Neural cell (in vitro differentiated cells): ENCODE measurements around the gene PITX1. TPM values are rescaled to one million over a fixed set of nuclear protein-coding genes. Genes with fewer than 3 reads are reported as not detected.

Experiments used
- H2AFZ ChIP-seq: fragments of 200-600, 300-800 bp; sonication (generic), shearing (Covaris generic); 2 replicates; pipeline ENCODE4 v1.6.0; 2014; ENCODE audit warnings: low read depth, mild to moderate bottlenecking, antibody characterized with exemption, low read length, moderate library complexity
- H3F3A ChIP-seq: fragments of 200-600 bp; shearing (Covaris generic); 2 replicates; pipeline ENCODE4 v1.6.1; 2016; ENCODE audit warnings: mild to moderate bottlenecking, moderate library complexity, mixed read lengths, antibody characterized with exemption, low read length; ENCODE audit not compliant: insufficient read depth, poor library complexity, severe bottlenecking
- H3K27ac ChIP-seq: fragments of 200-600, 300-800 bp; sonication (generic), shearing (Covaris generic); 2 replicates; pipeline ENCODE4 v1.5.1; 2014; ENCODE audit warnings: mild to moderate bottlenecking, low read length, moderate library complexity
- H3K27me3 ChIP-seq: fragments of 300-800, 200-600 bp; sonication (generic), shearing (Covaris generic); 2 replicates; pipeline ENCODE4 v1.6.0; 2014; ENCODE audit warnings: mild to moderate bottlenecking, low read depth, low read length, moderate library complexity; ENCODE audit not compliant: insufficient read depth
- H3K36me3 ChIP-seq: fragments of 300-800, 200-600 bp; sonication (generic), shearing (Covaris generic); 2 replicates; pipeline ENCODE4 v1.5.1; 2014; ENCODE audit warnings: mild to moderate bottlenecking, antibody characterized with exemption, low read length, moderate library complexity; ENCODE audit not compliant: insufficient read depth
- H3K4me2 ChIP-seq: fragments of 300-800, 200-600 bp; sonication (generic), shearing (Covaris generic); 2 replicates; pipeline ENCODE4 v1.6.0; 2014; ENCODE audit warnings: mild to moderate bottlenecking, low read length
- H3K4me3 ChIP-seq: fragments of 300-800, 200-600 bp; sonication (generic), shearing (Covaris generic); 2 replicates; pipeline ENCODE4 v1.5.1; 2014; ENCODE audit warnings: mild to moderate bottlenecking, low read length, moderate library complexity
- H3K79me2 ChIP-seq: fragments of 200-600 bp; shearing (Covaris generic); replicated peaks from 2 replicates; pipeline ENCODE4 v1.6.0; 2014; ENCODE audit warnings: mild to moderate bottlenecking, low read length, moderate library complexity; ENCODE audit not compliant: insufficient read depth
- H3K9ac ChIP-seq: fragments of 300-800, 200-600 bp; sonication (generic), shearing (Covaris generic); 2 replicates; pipeline ENCODE4 v1.6.1; 2016; ENCODE audit warnings: mild to moderate bottlenecking, low read length, mixed read lengths
- H3K9me2 ChIP-seq: fragments of 200-600 bp; shearing (Covaris generic); 2 replicates; pipeline ENCODE4 v1.6.1; 2016; ENCODE audit warnings: mild to moderate bottlenecking, low read length, mixed read lengths; ENCODE audit not compliant: insufficient read depth
- H3K9me3 ChIP-seq: fragments of 200-600, 300-800 bp; sonication (generic), shearing (Covaris generic); 2 replicates; pipeline ENCODE4 v1.6.1; 2016; ENCODE audit warnings: mild to moderate bottlenecking, mixed run types, low read length, moderate library complexity, mixed read lengths
- H4K20me1 ChIP-seq: fragments of 200-600 bp; shearing (Covaris generic); 2 replicates; pipeline ENCODE4 v1.6.1; 2016; ENCODE audit warnings: mild to moderate bottlenecking, mixed run types; ENCODE audit not compliant: insufficient read depth
- CTCF ChIP-seq: fragments of 450-650 bp; IDR thresholded peaks from 2 replicates; pipeline ENCODE4 v1.5.1; 2014; ENCODE audit warnings: antibody characterized with exemption, mild to moderate bottlenecking, moderate library complexity; ENCODE audit not compliant: poor library complexity, severe bottlenecking
- EP300 ChIP-seq: fragments of 450-650 bp; conservative IDR thresholded peaks from 2 replicates; pipeline ENCODE4 v1.6.1; 2014; ENCODE audit warnings: antibody characterized with exemption, mild to moderate bottlenecking, moderate library complexity; ENCODE audit not compliant: poor library complexity, severe bottlenecking
- EZH2 ChIP-seq: fragments of 200-600, 300-800 bp; shearing (Covaris generic), sonication (generic); IDR thresholded peaks from 2 replicates; pipeline ENCODE4 v1.6.1; 2014; ENCODE audit warnings: antibody characterized with exemption, low read length, borderline replicate concordance, mild to moderate bottlenecking; ENCODE audit not compliant: insufficient read depth, poor library complexity, severe bottlenecking
- MXI1 ChIP-seq: fragments of 450-650 bp; conservative IDR thresholded peaks from 2 replicates; pipeline ENCODE4 v1.6.1; 2014; ENCODE audit warnings: antibody characterized with exemption, mild to moderate bottlenecking; ENCODE audit not compliant: poor library complexity, severe bottlenecking
- POLR2AphosphoS5 ChIP-seq: IDR thresholded peaks from 2 replicates; pipeline ENCODE4 v1.6.1; 2012
- RAD21 ChIP-seq: fragments of 450-650 bp; conservative IDR thresholded peaks from 2 replicates; pipeline ENCODE4 v1.6.1; 2014; ENCODE audit warnings: antibody characterized with exemption, mild to moderate bottlenecking, moderate library complexity
- SMC3 ChIP-seq: fragments of 450-650 bp; conservative IDR thresholded peaks from 2 replicates; pipeline ENCODE4 v1.6.1; 2014; ENCODE audit warnings: antibody characterized with exemption, mild to moderate bottlenecking, moderate library complexity; ENCODE audit not compliant: poor library complexity
- TAF1 ChIP-seq: IDR thresholded peaks from 2 replicates; pipeline ENCODE4 v1.6.1; 2012; ENCODE audit warnings: low read depth
- polyA plus RNA-seq: library from polyadenylated mRNA; depleted of rRNA; stranded (reverse); fragments of >200 nt; gene quantifications from 2 replicates; pipeline ENCODE4 v1.2.3, GENCODE V29; 2014
- TF ChIP-seq, protein P1 (sequence below): IDR thresholded peaks from 2 replicates; pipeline ENCODE4 v1.6.1; 2012; ENCODE audit warnings: borderline replicate concordance

The PITX1 gene
- polyA plus RNA-seq, 1 donor from 2014 or later, result not detected

- H3K9me2 ChIP-seq, result no peaks in the 10 kb centered on the region
- TF ChIP-seq EZH2, result no peak
- TF ChIP-seq TAF1, result no peak
- TF ChIP-seq CTCF, result no peak
- TF ChIP-seq POLR2AphosphoS5, result no peak
- TF ChIP-seq, protein P1, sequence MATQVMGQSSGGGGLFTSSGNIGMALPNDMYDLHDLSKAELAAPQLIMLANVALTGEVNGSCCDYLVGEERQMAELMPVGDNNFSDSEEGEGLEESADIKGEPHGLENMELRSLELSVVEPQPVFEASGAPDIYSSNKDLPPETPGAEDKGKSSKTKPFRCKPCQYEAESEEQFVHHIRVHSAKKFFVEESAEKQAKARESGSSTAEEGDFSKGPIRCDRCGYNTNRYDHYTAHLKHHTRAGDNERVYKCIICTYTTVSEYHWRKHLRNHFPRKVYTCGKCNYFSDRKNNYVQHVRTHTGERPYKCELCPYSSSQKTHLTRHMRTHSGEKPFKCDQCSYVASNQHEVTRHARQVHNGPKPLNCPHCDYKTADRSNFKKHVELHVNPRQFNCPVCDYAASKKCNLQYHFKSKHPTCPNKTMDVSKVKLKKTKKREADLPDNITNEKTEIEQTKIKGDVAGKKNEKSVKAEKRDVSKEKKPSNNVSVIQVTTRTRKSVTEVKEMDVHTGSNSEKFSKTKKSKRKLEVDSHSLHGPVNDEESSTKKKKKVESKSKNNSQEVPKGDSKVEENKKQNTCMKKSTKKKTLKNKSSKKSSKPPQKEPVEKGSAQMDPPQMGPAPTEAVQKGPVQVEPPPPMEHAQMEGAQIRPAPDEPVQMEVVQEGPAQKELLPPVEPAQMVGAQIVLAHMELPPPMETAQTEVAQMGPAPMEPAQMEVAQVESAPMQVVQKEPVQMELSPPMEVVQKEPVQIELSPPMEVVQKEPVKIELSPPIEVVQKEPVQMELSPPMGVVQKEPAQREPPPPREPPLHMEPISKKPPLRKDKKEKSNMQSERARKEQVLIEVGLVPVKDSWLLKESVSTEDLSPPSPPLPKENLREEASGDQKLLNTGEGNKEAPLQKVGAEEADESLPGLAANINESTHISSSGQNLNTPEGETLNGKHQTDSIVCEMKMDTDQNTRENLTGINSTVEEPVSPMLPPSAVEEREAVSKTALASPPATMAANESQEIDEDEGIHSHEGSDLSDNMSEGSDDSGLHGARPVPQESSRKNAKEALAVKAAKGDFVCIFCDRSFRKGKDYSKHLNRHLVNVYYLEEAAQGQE, result no peak
- TF ChIP-seq RAD21, result no peak
- no peak for TF ChIP-seq SMC3
- no peak for TF ChIP-seq EP300
- TF ChIP-seq MXI1, result no peak
- no peak overlapping the region for H2AFZ ChIP-seq
- no peak overlapping the region for H3K4me2 ChIP-seq
- no peaks in the 10 kb centered on the region for H4K20me1 ChIP-seq
- peaks cover 90% of the 10 kb centered on the region for H3K27me3 ChIP-seq
- no peak overlapping the region for H3K4me3 ChIP-seq
- H3K9me3 ChIP-seq, result no peaks in the 10 kb centered on the region
- H3K9ac ChIP-seq, result no peak overlapping the region
- no peaks in the 10 kb centered on the region for H3F3A ChIP-seq
- H3K36me3 ChIP-seq, result no peaks in the 10 kb centered on the region
- H3K79me2 ChIP-seq, result no peaks in the 10 kb centered on the region
- no peak overlapping the region for H3K27ac ChIP-seq
Observed at GRCh38 chr5:135041726-135042125, 7.7 kb upstream of the PITX1 start.

GRCh38 chr5:135041145-135041587 is 7.1 kb upstream of the PITX1 start:
- Histone ChIP-seq H3K27ac (no peak overlapping the region), H4K20me1 (no peaks in the 10 kb centered on the region), H3K9me2 (no peaks in the 10 kb centered on the region), H3F3A (no peaks in the 10 kb centered on the region), H3K36me3 (no peaks in the 10 kb centered on the region), H2AFZ (no peak overlapping the region), H3K9ac (no peak overlapping the region), H3K9me3 (no peaks in the 10 kb centered on the region), H3K79me2 (no peaks in the 10 kb centered on the region), H3K27me3 (peaks cover 90% of the 10 kb centered on the region), H3K4me3 (no peak overlapping the region), H3K4me2 (no peak overlapping the region)
- TF ChIP-seq SMC3 (no peak), TAF1 (no peak), RAD21 (no peak), POLR2AphosphoS5 (no peak), EZH2 (peak; percentile 23), CTCF (no peak)
- TF ChIP-seq, protein P1, result no peak
